Stimulated activated CD4-positive, alpha-beta T cell treated with anti-CD3 and anti-CD28 coated beads, Interleukin-4, amount 100 ng/mL, for 4 hours (primary cell): ENCODE data around the gene SORCS2.
"Not testable (repeated sequence)": the region's sequence is repeated elsewhere in the genome, so short reads cannot be mapped to it uniquely, and the experiment has no call there.

Experiments
- DNase-seq, 2 experiments: peaks; one replicate each; pipeline ENCODE4 v3.0.0-alpha.2; 2020

Gene SORCS2

DNA sequence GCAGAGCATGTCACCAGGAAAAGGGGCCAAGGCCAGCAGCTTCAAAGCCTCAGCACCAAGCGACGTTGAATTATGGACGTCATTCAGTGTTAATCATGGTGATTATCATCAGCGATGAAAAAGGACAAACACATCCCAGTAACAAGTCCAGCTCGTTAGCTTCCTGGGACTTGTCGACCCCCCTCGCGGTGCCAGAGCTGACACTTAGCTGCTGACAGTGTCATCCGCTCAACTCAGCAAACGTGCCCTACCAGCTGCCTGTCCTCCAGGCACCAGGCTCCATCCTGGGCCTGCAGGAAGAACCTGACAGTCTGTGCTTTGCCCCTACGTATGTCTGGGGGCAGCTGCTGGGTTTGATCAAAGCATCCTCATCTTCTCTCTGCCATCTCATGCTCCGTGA is 379.4 kb downstream of the SORCS2 start:
- no peak for DNase-seq

DNA sequence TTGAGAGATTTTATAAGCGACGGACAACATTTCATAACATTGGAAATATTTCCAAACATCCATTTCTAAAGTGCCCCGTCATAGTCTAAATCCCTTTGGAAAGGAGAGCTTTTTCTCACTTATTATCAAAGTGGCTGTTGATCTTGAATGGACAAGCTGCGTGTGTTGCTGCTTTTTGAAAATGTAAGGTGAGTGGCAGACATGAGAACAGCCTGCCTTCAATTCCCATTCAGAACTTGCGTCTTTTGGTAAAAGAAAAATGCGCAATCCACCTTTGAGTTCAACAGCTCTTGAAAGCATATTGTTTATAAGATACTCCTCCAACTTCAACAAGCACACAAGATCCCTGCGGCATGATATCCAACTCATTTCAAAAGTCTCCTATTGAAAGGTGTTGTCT is 380.6 kb downstream of the SORCS2 start:
- DNase-seq: no peak

- no peak for DNase-seq
These were observed 381.3 kb downstream of the SORCS2 start for GRCh38 chr4:7573576-7574091.

DNA sequence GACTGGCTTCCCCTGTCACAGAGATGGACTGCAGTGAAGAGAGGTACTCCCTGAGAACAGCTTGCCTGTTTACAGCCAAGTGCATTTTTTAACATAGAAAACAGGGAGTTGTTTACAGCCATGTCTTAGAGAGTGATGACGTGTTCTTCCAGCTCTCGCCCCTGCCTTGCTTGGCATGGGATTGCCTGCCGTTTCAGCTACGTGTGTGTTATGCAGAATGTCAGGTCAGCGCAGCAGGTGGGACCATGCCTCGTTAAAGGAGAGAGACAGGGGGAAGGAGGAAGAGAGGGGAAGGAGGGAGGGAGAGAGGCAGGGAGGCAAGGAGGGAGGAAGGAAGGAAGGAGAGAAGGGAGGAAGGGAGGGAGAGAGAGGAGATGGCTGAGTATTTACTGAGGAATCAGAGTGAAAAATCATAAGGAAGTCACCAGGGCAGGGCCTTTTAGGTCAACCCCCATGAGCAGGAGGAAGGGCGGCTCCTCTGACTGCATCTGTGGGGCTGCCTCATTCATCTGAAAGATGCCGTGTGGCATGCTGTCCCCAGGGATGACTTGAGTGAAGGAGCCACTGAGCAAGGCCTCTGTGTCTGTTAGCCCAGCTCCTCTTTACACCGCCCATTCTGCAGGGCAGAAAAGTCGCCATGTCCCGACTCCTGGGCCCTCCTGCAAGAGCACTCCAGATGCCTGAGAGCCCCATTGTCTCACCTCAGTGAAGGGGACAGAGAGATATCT is 382.1 kb downstream of the SORCS2 start:
- no peak for DNase-seq

DNA sequence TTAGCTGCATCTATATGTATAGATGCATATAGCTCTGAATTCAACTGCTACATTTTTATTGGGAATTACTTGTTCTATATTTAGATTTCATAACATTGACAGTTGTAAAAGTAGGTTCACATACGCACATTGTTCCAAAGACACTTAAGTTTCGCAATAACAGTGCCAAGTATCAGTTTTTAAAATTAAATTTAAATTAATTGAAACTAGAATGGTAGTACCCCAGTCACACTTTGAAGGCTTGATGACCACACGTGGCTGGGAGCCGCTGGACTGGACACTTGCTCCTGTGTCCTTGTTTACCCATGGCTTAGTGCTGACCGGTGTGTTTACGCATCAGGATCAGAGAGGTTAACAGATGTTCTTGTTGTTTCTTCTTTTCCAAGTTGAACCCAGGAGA is 383.1 kb downstream of the SORCS2 start:
- DNase-seq: no peak

DNA sequence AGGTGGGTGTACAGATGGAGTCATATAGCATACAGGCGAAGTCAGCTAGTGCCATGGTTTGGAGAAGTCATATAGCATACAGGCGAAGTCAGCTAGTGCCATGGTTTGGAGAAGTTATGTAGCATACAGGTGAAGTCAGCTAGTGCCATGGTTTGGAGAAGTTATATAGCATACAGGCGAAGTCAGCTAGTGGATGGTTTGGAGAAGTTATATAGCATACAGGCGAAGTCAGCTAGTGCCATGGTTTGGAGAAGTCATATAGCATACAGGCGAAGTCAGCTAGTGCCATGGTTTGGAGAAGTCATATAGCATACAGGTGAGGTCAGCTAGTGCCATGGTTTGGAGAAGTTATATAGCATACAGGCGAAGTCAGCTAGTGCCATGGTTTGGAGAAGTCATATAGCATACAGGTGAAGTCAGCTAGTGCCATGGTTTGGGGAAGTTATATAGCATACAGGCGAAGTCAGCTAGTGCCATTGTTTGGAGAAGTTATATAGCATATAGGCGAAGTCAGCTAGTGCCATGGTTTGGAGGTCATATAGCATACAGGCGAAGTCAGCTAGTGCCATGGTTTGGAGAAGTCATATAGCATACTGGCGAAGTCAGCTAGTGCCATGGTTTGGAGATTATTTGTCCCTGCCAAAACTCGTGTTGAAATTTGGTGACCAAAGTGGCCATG is 385.2 kb downstream of the SORCS2 start:
- not testable (repeated sequence) for DNase-seq

GRCh38 chr4:7581477-7581876 is 389.1 kb downstream of the SORCS2 start:
- DNase-seq: no peak

GRCh38 chr4:7582313-7583097 is 390.2 kb downstream of the SORCS2 start:
- no peak for DNase-seq

GRCh38 chr4:7584098-7584497 is 391.8 kb downstream of the SORCS2 start:
- no peak for DNase-seq

GRCh38 chr4:7584606-7585159 is 392.3 kb downstream of the SORCS2 start:
- DNase-seq: no peak

DNA sequence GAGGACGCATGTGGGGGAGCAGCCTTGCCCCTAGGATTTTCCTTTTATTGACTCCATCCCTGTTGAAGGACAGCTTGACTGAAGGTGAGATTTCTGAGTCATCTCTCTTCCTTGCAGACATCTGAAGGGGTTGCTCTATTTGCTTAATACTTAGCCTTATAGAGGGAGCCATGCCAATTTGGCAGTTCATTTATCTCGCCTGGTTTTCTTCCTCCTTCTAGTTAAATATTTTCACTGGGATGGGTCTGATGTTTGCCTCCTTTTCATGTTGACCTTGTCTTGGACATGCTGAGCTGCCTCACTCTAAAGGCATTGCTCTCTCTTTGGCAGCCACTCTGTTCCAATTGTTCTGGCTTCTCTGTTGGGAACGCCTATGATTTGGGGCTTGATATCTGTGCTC is 393.4 kb downstream of the SORCS2 start:
- DNase-seq: no peak

GRCh38 chr4:7587433-7588405 is 395.4 kb downstream of the SORCS2 start:
- DNase-seq: no peak

DNA sequence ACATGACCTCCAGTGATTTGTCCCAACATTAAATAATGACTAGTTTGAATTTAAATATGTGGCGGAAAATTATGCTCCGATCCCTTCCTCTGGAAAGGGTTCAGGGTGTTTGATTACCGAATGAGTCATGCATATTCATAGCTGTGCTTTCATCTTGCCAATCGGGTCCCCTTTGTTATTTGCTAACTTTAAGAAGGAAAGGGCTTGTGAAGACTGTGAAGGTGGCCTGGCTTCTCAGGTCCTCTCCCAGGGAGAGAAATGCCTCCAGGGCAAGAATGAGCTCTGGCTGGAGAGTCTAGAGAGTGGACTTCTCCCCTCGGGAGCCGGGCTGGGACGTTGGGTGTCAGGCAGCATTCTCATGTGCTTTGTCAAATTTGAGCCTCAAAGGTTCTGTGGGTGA is 397.9 kb downstream of the SORCS2 start:
- no peak for DNase-seq

GRCh38 chr4:7590899-7591298 is 398.6 kb downstream of the SORCS2 start:
- no peak for DNase-seq

GRCh38 chr4:7591409-7592053 is 399.2 kb downstream of the SORCS2 start:
- no peak for DNase-seq

GRCh38 chr4:7593646-7594412 is 401.5 kb downstream of the SORCS2 start:
- no peak for DNase-seq

DNA sequence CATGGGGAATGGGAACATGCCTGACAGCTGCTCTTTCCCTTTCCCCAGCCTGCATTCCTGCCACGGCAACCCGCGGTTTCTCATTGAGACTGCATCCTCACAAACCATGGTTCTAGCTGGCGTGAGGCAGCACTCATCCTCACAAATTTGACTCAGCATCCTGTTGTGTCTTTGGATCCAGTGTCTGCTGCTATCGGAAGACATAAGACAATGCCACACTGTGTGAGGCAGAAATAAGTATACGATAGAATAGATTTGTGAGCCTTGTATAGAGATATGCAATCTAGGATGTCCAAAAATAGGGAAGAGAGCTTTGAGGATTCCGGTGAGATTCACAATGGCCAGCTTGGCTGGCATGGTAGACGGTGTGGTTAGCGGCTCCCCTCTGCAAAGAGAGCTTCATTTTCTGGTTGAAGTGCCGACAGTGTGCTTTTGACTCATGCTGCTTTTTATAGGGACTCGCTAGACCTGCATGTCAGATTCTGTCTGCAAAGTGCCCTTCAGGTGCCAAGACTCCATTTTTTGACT is 403.7 kb downstream of the SORCS2 start:
- DNase-seq: no peak

DNA sequence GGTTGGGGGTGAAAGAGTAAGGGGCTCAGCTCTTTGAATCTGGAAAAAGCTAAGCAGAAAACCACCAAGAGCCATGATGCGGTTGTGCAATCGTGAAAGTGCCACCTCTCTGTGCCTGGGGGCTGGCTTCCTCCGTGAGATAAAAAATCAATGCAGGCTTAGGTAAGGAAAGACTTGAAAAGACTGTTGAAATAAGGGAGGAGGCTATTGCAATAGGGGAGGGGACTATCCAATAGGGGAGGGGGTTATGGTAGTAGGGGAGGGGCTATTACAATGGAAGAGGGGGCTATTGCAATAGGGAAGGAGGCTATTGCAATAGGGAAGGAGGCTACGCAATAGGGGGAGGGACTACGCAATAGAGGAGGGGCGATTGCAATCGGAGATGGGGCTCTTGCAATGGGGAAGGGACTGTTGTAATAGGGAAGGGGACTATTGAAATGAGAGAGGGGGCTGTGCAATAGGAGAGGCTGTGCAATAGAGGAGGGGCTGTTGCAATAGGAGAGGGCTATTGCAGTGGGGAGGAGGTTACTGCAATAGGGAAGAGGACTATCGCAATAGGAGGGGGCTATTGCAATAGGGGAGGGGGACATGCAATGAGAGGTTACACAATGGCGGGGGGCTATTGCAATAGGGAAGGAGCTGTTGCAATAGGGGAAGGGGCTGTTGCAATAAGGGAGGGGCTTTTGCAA is 404.7 kb downstream of the SORCS2 start:
- DNase-seq: no peak

DNA sequence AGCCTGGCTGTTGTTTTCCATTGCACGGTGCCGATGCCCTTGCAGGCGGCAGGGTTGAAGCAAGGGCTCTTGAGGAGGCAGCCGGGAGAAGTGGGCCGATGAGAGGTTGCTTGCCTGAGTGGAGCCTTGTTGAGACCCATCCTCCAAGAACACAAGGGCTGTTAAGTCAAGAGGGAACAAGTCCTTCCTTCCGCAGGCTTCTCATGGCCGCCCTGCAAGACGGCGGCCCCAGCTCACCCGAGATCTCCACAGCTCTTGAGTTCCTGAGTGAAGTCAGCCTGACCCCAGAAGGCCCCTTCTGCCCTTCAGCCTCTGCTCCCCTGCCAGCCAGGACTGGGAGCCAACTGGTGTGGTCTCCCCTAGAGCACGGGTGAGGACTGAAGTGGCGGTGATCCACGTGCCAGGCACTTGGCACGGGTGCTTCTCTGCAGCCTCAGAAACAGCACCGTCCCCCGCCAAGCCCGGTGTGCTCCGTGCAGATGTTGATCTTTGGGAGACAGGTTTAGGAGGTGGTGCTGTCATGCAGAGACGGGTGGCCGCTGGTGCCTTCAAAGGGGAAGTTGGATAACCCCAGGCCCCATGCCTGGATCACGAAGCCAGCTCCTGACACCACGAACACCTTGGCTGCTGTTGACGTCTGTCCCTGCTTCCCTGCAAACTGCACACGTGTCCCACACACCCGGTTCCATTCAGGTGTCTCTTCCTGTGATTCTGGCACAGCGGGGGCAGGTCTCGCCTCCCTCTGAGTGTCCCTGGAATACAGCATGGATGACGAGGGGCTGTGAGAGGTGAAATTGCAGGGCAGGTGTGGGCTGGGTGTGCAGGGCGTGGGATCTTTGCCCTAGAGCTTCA is 406.8 kb downstream of the SORCS2 start:
- no peak for DNase-seq
